Measurements from ENCODE around the gene RSPH6A. TPM values are rescaled to one million over a fixed set of nuclear protein-coding genes. Genes with fewer than 3 reads are reported as not detected.
A peak's percentile ranks its signal among the peaks of the same experiment; 100 is the strongest.

The RSPH6A gene
- polyA plus RNA-seq, 1 experiment = not detected

DNA sequence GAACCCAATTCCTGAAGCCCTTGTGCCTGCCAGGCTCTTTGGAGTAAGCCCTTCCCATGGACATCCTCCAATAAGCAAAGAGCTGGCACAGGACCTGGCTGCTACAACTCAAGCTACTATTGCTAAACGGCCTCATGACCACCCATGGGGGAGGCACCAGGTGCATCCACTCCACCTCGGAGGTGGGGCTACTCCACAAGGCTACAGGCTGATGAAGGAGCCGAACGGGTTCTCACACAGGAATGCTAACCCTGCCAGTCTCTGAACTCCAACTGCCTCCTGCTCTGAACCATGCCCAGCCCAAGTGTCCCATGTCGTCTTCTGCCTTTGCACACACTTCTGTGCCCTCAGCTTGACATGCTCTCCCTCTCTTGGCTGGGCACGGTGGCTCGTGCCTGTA, 37.9 kb upstream of the RSPH6A start:
- POLR2A ChIA-PET = interaction anchor here (0.6 to 1.4 kb wide), 2 partner anchors 10 to 18 kb away, joined by 4 read pairs; partner anchors contain the start of gene SYMPK
- DNase-seq (ENCODE audit: low read depth, low spot score) = no peak
- Histone ChIP-seq H3K27ac (ENCODE audit: low read depth, low read length) (no peak overlapping the region), H3K27me3 (ENCODE audit: control insufficient read depth, insufficient read depth, low read length) (no peaks in the 10 kb centered on the region), H3K4me3 (ENCODE audit: low read depth, low read length) (no peak overlapping the region), H3K9me3 (ENCODE audit: control insufficient read depth, insufficient read depth, low read length) (no peaks in the 10 kb centered on the region)
- CTCF ChIA-PET = interaction anchor here (2.1 kb wide), 1 partner anchor 36 kb away, joined by 12 read pairs; no protein-coding TSS in a partner anchor
- TF ChIP-seq, protein P1, sequence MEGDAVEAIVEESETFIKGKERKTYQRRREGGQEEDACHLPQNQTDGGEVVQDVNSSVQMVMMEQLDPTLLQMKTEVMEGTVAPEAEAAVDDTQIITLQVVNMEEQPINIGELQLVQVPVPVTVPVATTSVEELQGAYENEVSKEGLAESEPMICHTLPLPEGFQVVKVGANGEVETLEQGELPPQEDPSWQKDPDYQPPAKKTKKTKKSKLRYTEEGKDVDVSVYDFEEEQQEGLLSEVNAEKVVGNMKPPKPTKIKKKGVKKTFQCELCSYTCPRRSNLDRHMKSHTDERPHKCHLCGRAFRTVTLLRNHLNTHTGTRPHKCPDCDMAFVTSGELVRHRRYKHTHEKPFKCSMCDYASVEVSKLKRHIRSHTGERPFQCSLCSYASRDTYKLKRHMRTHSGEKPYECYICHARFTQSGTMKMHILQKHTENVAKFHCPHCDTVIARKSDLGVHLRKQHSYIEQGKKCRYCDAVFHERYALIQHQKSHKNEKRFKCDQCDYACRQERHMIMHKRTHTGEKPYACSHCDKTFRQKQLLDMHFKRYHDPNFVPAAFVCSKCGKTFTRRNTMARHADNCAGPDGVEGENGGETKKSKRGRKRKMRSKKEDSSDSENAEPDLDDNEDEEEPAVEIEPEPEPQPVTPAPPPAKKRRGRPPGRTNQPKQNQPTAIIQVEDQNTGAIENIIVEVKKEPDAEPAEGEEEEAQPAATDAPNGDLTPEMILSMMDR (IDR thresholded peaks at IDR 0.05; ENCODE audit: low read depth, low read length) = no peak

DNA sequence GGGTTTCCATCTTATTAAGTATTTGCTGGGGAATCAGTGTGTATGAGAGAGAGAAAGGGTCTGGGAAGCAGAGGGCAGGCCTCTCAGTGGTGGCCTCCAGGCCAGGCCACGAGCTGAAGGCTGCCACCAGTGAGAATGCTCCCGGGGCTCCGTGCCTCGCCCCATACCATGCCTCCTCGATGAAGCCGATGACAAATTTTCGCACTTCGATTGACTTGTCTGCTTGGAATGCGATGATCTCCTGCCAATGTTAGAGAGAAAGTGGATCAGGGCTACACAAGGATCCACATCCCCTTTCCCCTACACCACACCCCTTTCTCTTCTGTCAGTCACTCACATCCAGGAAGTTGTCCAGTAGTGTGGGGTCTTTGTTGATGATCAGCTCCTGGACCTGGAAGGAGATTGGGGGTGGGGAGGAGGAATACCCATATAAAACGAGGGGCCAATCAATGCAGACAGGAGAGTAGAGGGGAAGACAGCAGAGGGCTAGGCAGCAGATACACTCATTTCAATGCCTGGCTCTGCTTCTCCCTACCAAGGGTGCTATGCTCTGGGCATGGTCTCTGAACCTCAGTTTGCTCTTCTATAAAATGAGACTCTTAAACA, 37.1 kb upstream of the RSPH6A start:
- CTCF ChIA-PET = interaction anchor here (0.7 to 3.2 kb wide), 2 partner anchors 16 to 35 kb away, joined by 3 to 15 read pairs; no protein-coding TSS in a partner anchor
- Histone ChIP-seq H3K4me3 (ENCODE audit: low read depth, low read length) (no peak overlapping the region), H3K9me3 (ENCODE audit: control insufficient read depth, insufficient read depth, low read length) (no peaks in the 10 kb centered on the region), H3K27me3 (ENCODE audit: control insufficient read depth, insufficient read depth, low read length) (no peaks in the 10 kb centered on the region), H3K27ac (ENCODE audit: low read depth, low read length) (no peak overlapping the region)
- DNase-seq (ENCODE audit: low read depth, low spot score) = no peak
- TF ChIP-seq, protein P1 (IDR thresholded peaks at IDR 0.05; ENCODE audit: low read depth, low read length) = no peak
- POLR2A ChIA-PET = interaction anchor here (0.6 kb wide), 1 partner anchor 18 kb away, joined by 4 read pairs; no protein-coding TSS in a partner anchor

DNA sequence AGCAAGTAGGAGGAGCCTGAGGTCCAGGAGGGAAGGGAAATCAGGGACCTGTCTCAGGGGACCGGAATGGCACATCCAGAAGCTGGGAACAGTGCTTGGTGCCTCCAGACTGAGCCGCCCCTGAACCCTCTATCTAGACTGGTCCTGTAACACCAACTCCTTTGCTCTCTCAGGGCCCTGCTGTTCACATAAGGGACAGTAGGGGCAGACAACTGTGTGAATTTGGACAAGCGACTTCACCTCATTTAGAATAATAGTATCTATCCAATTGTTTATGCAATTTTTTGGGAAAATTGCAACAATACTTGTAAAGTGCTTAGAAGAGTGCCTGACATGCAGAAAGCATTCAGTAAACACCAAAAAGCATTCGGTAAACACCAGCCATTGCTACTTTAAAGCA, 33.8 kb upstream of the RSPH6A start:
- ChIA-PET CTCF (interaction anchor here (0.5 to 1.1 kb wide), 4 partner anchors 8 to 1309 kb away, joined by 3 to 7 read pairs (median 3); no protein-coding TSS in a partner anchor), POLR2A (no interaction called here)
- no peak overlapping the region for H3K27ac ChIP-seq (ENCODE audit: low read depth, low read length)
- H3K4me3 ChIP-seq (ENCODE audit: low read depth, low read length) = no peak overlapping the region
- TF ChIP-seq, protein P1 (IDR thresholded peaks at IDR 0.05; ENCODE audit: low read depth, low read length) = peak; percentile 37
- H3K9me3 ChIP-seq (ENCODE audit: control insufficient read depth, insufficient read depth, low read length) = no peaks in the 10 kb centered on the region
- H3K27me3 ChIP-seq (ENCODE audit: control insufficient read depth, insufficient read depth, low read length) = no peaks in the 10 kb centered on the region
- no peak for DNase-seq (ENCODE audit: low read depth, low spot score)

DNA sequence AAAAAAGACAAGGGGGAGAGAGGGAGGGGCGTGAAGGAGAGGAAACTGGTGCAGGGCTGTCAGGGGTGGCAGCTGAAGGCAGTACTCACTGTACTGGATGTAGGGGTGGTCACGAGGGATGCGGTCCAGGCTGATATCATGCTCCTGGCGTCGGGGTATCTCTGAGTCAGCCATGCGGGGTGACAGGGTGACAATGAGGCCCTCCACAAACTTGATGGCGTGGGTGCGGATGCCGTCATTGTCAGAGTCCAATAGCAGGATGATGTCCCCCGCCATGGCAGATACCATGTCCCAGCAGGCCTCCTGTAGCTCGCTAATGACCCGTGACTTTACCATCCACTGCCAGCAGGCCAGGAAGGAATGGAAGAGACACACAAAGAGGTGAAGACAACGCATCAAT, 32.6 kb upstream of the RSPH6A start:
- Histone ChIP-seq H3K4me3 (ENCODE audit: low read depth, low read length) (no peak overlapping the region), H3K9me3 (ENCODE audit: control insufficient read depth, insufficient read depth, low read length) (no peaks in the 10 kb centered on the region), H3K27me3 (ENCODE audit: control insufficient read depth, insufficient read depth, low read length) (no peaks in the 10 kb centered on the region), H3K27ac (ENCODE audit: low read depth, low read length) (no peak overlapping the region)
- ChIA-PET POLR2A (no interaction called here), CTCF (interaction anchor here (0.7 kb wide), 1 partner anchor 65 kb away, joined by 4 read pairs; the partner anchor contains the start of gene DMPK)
- TF ChIP-seq, protein P1 (IDR thresholded peaks at IDR 0.05; ENCODE audit: low read depth, low read length) = no peak
- no peak for DNase-seq (ENCODE audit: low read depth, low spot score)

DNA sequence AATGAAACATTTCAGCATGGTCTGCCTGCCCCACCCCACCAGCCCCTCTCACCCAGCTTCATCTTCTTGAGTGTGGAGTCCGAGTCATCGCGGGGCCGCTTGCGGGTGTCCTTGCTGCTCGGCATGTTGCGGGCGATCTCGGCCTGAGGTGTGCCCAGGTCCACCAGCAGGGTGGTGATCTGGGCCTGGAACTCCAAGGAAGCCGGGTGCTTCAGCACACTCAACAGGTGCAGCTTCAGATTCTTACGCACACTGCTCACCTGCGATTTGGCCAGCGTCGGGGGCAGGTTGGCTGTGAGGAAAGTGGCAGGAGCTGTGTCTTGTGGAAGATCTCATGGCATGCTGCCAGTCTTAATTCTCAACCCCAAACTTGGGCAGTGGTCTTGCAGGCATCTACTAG, 27.1 kb upstream of the RSPH6A start:
- ChIA-PET CTCF (interaction anchor here (2.4 kb wide), 1 partner anchor 25 kb away, joined by 11 read pairs; no protein-coding TSS in a partner anchor), POLR2A (interaction anchor here (0.5 kb wide), 1 partner anchor 21 kb away, joined by 5 read pairs; the partner anchor contains the start of gene SYMPK)
- H3K27me3 ChIP-seq (ENCODE audit: control insufficient read depth, insufficient read depth, low read length) = no peaks in the 10 kb centered on the region
- TF ChIP-seq, protein P1 (IDR thresholded peaks at IDR 0.05; ENCODE audit: low read depth, low read length) = no peak
- no peak overlapping the region for H3K27ac ChIP-seq (ENCODE audit: low read depth, low read length)
- H3K4me3 ChIP-seq (ENCODE audit: low read depth, low read length) = no peak overlapping the region
- peaks cover 7% of the 10 kb centered on the region for H3K9me3 ChIP-seq (ENCODE audit: control insufficient read depth, insufficient read depth, low read length)
- no peak for DNase-seq (ENCODE audit: low read depth, low spot score)

All from AG04450 (cell line).